NCI-H526 treated with DMSO at 0.1 percent for 48 hours (cell line): ENCODE results near the gene EFHC1.

Experiments used
- DNase-seq: peaks from one replicate; lab custom pipeline; 2025; lab: John Stamatoyannopoulos, UW

Gene EFHC1

GRCh38 chr6:52540286-52540902, 120.3 kb downstream of the EFHC1 start:
- DNase-seq = no peak

GRCh38 chr6:52541135-52541534, 121.0 kb downstream of the EFHC1 start:
- no peak for DNase-seq

GRCh38 chr6:52543262-52543661, 123.1 kb downstream of the EFHC1 start:
- no peak for DNase-seq

GRCh38 chr6:52543729-52544601, 123.8 kb downstream of the EFHC1 start:
- DNase-seq = no peak

GRCh38 chr6:52544602-52545405, 124.7 kb downstream of the EFHC1 start:
- no peak for DNase-seq

GRCh38 chr6:52545406-52546119, 125.4 kb downstream of the EFHC1 start:
- peak; percentile 24 for DNase-seq

- no peak for DNase-seq
Measured at GRCh38 chr6:52546192-52546591, 126.0 kb downstream of the EFHC1 start.

GRCh38 chr6:52546678-52547077, 126.5 kb downstream of the EFHC1 start:
- no peak for DNase-seq

- DNase-seq = no peak
Measured at GRCh38 chr6:52547647-52548352, 127.7 kb downstream of the EFHC1 start.

GRCh38 chr6:52548353-52548713, 128.2 kb downstream of the EFHC1 start:
- DNase-seq = no peak

- DNase-seq = no peak
Measured at GRCh38 chr6:52548999-52549398, 128.9 kb downstream of the EFHC1 start.

GRCh38 chr6:52549428-52549827, 129.3 kb downstream of the EFHC1 start:
- no peak for DNase-seq

GRCh38 chr6:52550014-52550575, 130.0 kb downstream of the EFHC1 start:
- DNase-seq = no peak

- no peak for DNase-seq
Measured at GRCh38 chr6:52550870-52551269, 130.7 kb downstream of the EFHC1 start.

- peak; percentile 88 for DNase-seq
Measured at GRCh38 chr6:52551483-52552277, 131.5 kb downstream of the EFHC1 start.

GRCh38 chr6:52552278-52552643, 132.1 kb downstream of the EFHC1 start:
- DNase-seq = peak; percentile 94

GRCh38 chr6:52553158-52553557, 133.0 kb downstream of the EFHC1 start:
- no peak for DNase-seq

- no peak for DNase-seq
Measured at GRCh38 chr6:52553719-52554118, 133.6 kb downstream of the EFHC1 start.

- DNase-seq = no peak
Measured at GRCh38 chr6:52554684-52555280, 134.6 kb downstream of the EFHC1 start.
